Lung (tissue), 12 donors: ENCODE results near the gene IFTAP. TPM values are rescaled to one million over a fixed set of nuclear protein-coding genes. Genes with fewer than 3 reads are reported as not detected.

Experiments used
- ATAC-seq: fragments of 200-7000 bp; cut with Tn5 transposase; one replicate; pipeline ENCODE4 v1.9.1; 2020; ENCODE audit warnings: moderate number of reproducible peaks; ENCODE audit not compliant: insufficient read depth, low FRiP score
- DNase-seq, 3 donors: peaks; one replicate each; pipeline ENCODE4 v3.0.0-alpha.2; 2013 to 2017
- H3K27ac ChIP-seq, 2 donors: one replicate each; pipeline ENCODE4 v1.5.1; 2013; ENCODE audit warnings: mild to moderate bottlenecking in 2 of 2, moderate library complexity in 2 of 2, control low read depth in 1 of 2, inconsistent platforms in 1 of 2, low read depth in 1 of 2, low read length in 1 of 2
- H3K27me3 ChIP-seq, 3 donors: one replicate each; pipeline ENCODE4 v1.5.1; 2013; ENCODE audit warnings: low read length in 2 of 3; ENCODE audit not compliant: control insufficient read depth in 3 of 3, insufficient read depth in 3 of 3
- H3K36me3 ChIP-seq, 4 donors: one replicate each; pipeline ENCODE4 v1.5.1; 2013; ENCODE audit warnings: low read length in 4 of 4, mild to moderate bottlenecking in 1 of 4, moderate library complexity in 1 of 4; ENCODE audit not compliant: control insufficient read depth in 4 of 4, insufficient read depth in 4 of 4
- H3K4me1 ChIP-seq, 5 donors: one replicate each; pipeline ENCODE4 v1.5.1; 2013; ENCODE audit warnings: low read length in 5 of 5, mild to moderate bottlenecking in 2 of 5, moderate library complexity in 1 of 5; ENCODE audit not compliant: control insufficient read depth in 5 of 5, insufficient read depth in 5 of 5
- H3K4me3 ChIP-seq: one replicate; pipeline ENCODE4 v1.5.1; 2013; ENCODE audit warnings: mild to moderate bottlenecking, control low read depth, moderate library complexity
- H3K9ac ChIP-seq, 2 donors: one replicate each; pipeline ENCODE4 v1.5.1; 2013; ENCODE audit warnings: low read length in 2 of 2, control low read depth in 1 of 2; ENCODE audit not compliant: insufficient read depth in 1 of 2
- H3K9me3 ChIP-seq, 4 donors: one replicate each; pipeline ENCODE4 v1.5.1; 2013; ENCODE audit warnings: low read length in 3 of 4, mild to moderate bottlenecking in 1 of 4, moderate library complexity in 1 of 4; ENCODE audit not compliant: control insufficient read depth in 4 of 4, insufficient read depth in 3 of 4
- CTCF ChIP-seq: IDR thresholded peaks from 2 replicates; pipeline ENCODE4 v1.5.1; 2012; ENCODE audit warnings: mild to moderate bottlenecking; ENCODE audit errors: control extremely low read depth, extremely low read depth
- WGBS, 2 donors: extraction: QIAGEN DNeasy Blood & Tissue Kit; methylation state at CpG; one replicate each; pipeline ENCODE4 v1.1.7; 2013; 5-methylcytosine and 5-hydroxymethylcytosine counted together
- polyA plus RNA-seq, 2 donors: library from polyadenylated mRNA; stranded (reverse); fragments of 200-250 nt; gene quantifications; one replicate each; pipeline ENCODE4 v1.2.1, GENCODE V29; 2013
- total RNA-seq, 2 donors: library from RNA; depleted of rRNA in 1 of 2; stranded (reverse); fragments of >200 nt in 1 of 2; gene quantifications; one replicate each; pipeline ENCODE4 v1.2.1, GENCODE V29; 2014 to 2021
- donor health status: control.
- donor health status: control.
- donor health status: Bipolar disorder and iron deficiency.
- donor health status: healthy.
- donor health status: DM: yes; HTN: yes; CAD: no.

Gene IFTAP
- total and polyA plus RNA-seq, 4 donors = 17.7 to 36.1 (median 24.5) TPM

- 43 to 66% methylated on average over 1 of the region's 1 CpG for WGBS, 2 donors
- Histone ChIP-seq H3K27me3 (peaks cover 0 to 26% (median 24%) of the 10 kb centered on the region in 3 donors), H3K4me1 (no peaks in the 10 kb centered on the region), H3K9me3 (no peaks in the 10 kb centered on the region), H3K4me3 (no peak overlapping the region), H3K27ac (no peak overlapping the region), H3K9ac (no peak overlapping the region), H3K36me3 (no peaks in the 10 kb centered on the region)
- TF ChIP-seq CTCF = no peak
- ATAC-seq (no peak), DNase-seq (no peak)
Observed at GRCh38 chr11:36588099-36588498, 6.2 kb upstream of the IFTAP start.

DNA sequence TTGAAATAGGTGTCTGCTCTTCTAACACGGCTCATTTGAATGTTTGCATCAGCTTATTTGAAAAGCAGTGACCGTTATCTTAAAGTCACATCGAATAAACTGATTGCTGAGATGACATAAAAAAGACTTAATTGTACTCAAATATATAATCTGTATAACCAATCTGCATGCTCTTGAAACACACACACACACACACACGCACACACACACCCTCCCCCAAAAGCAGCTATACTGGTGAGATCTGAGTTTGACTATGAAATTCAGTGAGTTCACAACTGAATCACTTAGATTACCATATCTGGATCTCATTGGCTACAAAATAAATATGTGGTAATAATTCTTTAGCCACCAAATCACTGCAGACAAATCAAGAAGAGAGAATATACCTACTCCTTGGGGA is 3.8 kb upstream of the IFTAP start:
- Histone ChIP-seq H3K27ac (no peak overlapping the region), H3K27me3 (peaks cover 0 to 26% (median 24%) of the 10 kb centered on the region in 3 donors), H3K4me1 (peaks cover 0 to 4% (median 2%) of the 10 kb centered on the region in 5 donors), H3K9me3 (no peaks in the 10 kb centered on the region), H3K36me3 (no peaks in the 10 kb centered on the region), H3K4me3 (no peak overlapping the region), H3K9ac (no peak overlapping the region)
- no peak for DNase-seq
- 57 to 70% methylated on average over 4 of the region's 4 CpGs for WGBS, 2 donors
- no peak for ATAC-seq
- no peak for TF ChIP-seq CTCF

DNA sequence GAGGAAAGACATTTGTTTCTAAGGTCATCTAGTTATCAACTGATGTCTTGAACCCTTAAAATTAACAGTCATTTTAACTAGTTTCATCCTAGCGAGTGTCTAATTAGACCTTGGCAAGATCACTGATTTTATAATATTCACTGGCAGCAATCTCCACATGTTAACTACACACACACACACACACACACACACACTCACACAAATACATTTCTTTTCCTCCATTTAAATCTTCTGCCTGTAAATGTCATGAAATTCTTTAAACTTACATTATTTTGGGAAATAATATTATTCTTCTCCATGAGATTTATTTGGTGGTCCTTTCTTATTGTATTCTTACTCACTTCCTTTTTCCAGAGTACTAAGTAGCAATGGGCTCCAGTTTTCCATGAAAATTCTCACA is 2.9 kb upstream of the IFTAP start:
- Histone ChIP-seq H3K36me3 (no peaks in the 10 kb centered on the region), H3K4me1 (peaks cover 0 to 7% (median 2%) of the 10 kb centered on the region in 5 donors), H3K9ac (no peak overlapping the region), H3K4me3 (no peak overlapping the region), H3K27me3 (peaks cover 0 to 26% (median 24%) of the 10 kb centered on the region in 3 donors), H3K9me3 (no peaks in the 10 kb centered on the region), H3K27ac (no peak overlapping the region)
- TF ChIP-seq CTCF = no peak
- DNase-seq = no peak
- ATAC-seq = no peak
- WGBS, 2 donors = 43 to 74% methylated on average over 1 of the region's 1 CpG

DNA sequence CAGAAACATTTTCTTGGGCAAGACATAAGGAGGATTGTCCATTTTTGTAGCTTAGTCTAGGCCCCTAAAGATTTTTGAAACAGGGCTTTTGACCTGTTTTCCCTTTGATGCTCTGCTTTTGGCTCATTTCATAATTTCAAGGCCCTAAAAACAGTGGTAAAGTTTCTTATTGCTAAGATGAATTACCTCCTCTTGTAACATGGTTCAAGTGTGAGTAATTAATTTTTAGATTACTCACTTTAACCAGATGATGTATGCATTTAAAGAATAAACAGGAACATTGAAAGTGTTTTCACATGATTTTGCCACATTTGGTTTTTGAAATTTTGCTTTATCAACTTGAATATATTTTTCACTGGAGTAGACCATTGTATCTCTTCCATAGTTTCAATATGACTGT is 2.6 kb downstream of the IFTAP start:
- TF ChIP-seq CTCF = no peak
- H3K9me3 ChIP-seq = no peaks in the 10 kb centered on the region
- no peak overlapping the region for H3K4me3 ChIP-seq
- no peak overlapping the region for H3K9ac ChIP-seq
- no peak for DNase-seq
- ATAC-seq = no peak
- H3K27ac ChIP-seq = no peak overlapping the region
- H3K27me3 ChIP-seq = peaks cover 0 to 4% (median 0%) of the 10 kb centered on the region in 3 donors
- no peaks in the 10 kb centered on the region for H3K36me3 ChIP-seq
- H3K4me1 ChIP-seq = peaks cover 0 to 7% (median 2%) of the 10 kb centered on the region in 5 donors
